Dermis blood vessel endothelial cell (primary cell): ENCODE data around the gene OR1L8. TPM values are rescaled to one million over a fixed set of nuclear protein-coding genes. Genes with fewer than 3 reads are reported as not detected.
A peak's percentile ranks its signal among the peaks of the same experiment; 100 is the strongest.
"Not testable (repeated sequence)": the region's sequence is repeated elsewhere in the genome, so short reads cannot be mapped to it uniquely, and the experiment has no call there.

Experiments used
- DNase-seq: peaks from one replicate; pipeline ENCODE4 v3.0.0; 2010
- total RNA-seq: library from RNA; depleted of rRNA; stranded (reverse); fragments of >200 nt; gene quantifications from 2 replicates; pipeline ENCODE4 v1.2.3, GENCODE V29; 2014

OR1L8 gene, protein sequence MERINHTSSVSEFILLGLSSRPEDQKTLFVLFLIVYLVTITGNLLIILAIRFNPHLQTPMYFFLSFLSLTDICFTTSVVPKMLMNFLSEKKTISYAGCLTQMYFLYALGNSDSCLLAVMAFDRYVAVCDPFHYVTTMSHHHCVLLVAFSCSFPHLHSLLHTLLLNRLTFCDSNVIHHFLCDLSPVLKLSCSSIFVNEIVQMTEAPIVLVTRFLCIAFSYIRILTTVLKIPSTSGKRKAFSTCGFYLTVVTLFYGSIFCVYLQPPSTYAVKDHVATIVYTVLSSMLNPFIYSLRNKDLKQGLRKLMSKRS
- 0.23 TPM in 1 of 2 replicates, not detected in the other for total RNA-seq

DNA sequence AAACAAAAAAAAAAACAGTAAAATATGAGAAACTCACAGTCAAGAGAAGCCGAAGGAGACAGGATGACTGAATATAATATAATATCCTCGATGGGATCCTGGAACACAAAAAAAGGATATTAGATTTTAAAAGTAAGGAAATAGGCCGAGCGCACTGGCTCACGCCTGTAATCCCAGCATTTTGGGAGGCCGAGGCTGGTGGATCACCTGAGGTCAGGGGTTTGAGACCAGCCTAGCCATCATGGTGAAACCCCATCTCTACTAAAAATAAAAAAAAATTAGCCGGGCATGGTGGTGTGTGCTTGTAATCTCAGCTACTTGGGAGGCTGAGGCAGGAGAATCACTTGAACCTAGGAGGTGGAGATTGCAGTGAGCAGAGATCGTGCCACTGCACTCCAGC is at the start of gene OR1L8:
Gene OR1L8 (minus strand): TSS at position 101 of the 400 bp plus-strand sequence. CDS start 14,907 bp downstream, outside the sequence.
- DNase-seq = not testable (repeated sequence)

DNA sequence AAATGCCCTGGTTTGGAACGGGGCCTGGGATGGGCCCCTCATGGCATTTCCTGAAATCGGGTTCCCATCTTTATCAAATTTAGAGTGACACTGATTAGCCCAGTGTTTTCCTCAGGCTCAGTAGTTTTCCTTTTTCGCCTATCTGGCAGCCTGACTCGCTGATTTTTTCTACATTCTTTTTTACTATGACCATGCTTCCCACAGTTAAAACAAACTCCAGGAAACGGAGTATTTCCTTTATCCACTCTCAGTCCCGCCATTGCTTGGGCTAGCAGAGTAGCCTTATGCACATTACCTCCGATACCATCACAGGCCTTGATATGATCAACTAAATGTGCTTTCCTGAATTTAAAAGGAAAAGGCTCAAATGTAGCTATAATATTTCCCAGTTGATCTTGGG is 36.8 kb upstream of the OR1L8 start:
- DNase-seq = peak; percentile 8

DNA sequence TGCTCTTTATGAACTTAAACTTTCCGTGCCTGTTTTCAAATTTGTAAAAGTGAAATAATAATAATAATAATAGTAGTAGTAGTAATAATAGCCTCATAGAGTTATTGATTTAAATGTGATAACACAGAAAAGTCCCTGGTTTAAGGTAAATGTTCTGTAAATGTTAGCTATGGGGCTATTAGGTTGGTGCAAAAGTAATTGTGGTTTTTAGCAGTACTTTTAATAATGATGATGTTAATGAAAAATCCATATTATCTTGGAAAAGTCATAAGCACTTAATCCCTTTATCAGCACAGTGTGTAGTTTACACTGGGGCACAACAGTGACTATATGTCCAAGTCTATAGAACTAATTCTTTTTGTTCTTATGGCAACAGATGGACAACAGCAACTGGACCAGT is 31.2 kb upstream of the OR1L8 start, which contains the start of gene OR1Q1:
Gene OR1Q1 (plus strand): TSS at position 377 of the 400 bp plus-strand sequence. CDS start 0 bp downstream, at position 377.
- DNase-seq = no peak

DNA sequence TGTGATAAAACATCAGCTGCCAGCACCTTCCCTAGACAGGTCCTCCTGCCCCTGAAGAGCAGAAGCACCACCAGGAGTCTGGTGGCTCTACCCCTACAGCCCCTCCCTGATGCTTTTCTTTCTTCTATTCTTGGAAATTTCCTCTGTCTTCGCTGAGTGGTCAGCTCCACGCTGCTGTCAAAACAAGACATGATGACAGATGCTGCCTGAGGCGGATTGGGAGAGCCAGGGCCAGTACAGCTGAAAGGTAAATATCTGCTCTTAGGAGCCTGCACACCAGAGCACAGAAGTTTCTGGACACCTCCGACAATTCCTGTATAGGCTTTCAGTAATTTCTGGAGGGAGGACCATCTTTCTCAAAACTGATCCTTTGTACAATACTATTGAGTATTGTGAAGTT is 26.6 kb upstream of the OR1L8 start:
- DNase-seq = no peak

DNA sequence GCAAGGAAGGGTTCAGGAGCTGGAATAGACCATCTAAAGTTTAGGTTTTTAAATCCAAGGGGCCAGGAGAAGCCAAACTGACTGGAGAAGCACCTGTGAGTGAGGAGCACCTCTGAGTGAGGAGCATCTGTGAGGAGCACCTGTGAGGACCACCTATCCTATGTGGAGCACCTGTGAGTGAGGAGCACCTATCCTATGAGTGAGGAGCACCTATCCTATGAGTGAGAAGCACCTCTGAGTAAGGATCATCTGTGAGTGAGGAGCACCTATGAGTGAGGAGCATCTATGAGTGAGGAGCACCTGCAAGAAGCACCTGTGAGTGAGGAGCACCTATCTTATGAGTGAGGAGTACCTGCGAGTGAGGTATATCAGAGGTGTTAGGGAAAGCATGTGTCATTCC is 23.4 kb upstream of the OR1L8 start:
- DNase-seq = no peak

DNA sequence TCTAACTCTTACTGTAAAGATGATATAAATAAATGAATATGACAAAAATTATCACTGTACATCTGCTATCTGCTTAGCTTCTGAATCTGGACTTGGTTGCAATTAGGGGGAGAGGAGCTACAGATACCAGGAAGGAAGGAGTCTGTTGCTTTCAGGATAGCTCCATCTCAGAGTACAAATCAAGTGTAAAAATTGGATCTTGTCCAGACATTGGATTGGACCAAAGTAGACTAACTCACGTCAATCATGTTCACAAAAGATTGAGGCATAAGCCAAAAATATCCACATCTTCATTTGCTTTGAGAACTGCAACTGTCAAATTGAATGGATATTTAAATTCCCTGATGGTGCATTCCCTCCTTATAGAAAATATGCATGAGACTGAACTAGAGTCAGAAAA is 22.5 kb upstream of the OR1L8 start:
- DNase-seq = no peak

DNA sequence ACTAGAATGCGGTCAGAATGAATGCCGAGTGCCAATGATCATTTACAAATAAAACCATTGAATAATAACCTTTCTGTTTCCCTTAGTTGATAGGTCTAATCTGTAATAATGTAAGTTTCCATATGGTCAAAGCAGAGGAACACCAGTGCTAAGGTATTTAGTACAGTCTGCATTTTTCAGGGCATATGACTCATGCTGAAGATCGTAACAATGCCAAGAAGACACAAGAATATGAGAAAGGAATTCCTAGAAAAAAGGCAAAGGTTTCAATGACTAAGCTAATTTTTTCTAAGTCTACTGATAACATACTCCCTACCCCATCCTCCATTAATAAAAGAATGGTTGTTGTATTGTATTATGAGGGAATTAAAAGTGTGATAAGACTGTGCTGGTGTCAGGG is 2.8 kb downstream of the OR1L8 start:
- peak; percentile 83 for DNase-seq

DNA sequence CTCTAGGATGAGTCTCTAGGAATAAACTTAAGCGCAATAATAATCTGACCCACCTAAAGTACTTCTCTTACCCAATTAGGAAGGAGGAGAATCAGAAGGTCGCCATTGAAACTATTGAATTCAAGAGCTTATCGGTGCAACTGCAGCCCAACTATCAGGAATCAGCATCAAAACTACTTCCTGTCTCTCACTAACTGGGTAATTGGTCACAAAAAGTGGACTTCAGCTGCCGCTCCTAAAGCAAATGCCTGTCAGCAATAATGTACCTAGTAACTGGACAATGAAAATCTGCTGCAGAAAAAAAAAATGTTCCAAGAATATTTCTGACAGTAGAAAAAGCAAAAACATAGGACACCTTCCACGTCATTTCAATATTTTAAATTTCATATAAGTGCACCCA is 3.3 kb downstream of the OR1L8 start:
- peak; percentile 36 for DNase-seq

DNA sequence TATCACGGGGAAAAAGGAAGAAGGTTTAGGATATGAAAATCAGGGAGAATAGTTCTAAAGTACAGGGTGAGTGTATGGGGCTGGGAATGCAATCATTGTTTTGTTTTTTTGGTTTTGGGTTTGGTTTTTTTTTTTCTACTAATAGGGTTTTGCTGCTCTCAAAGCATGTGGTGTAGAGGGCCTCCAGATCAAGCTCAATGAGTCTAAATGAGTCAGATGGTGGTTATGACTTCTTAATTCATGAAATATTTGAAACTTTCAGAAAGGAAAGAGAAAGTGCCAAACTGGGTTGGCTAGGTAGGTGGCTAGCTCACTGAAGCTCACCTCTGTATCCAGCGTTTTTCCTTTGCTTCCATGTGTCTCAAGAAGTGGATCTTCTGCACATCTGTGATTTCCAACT is 10.7 kb downstream of the OR1L8 start:
- no peak for DNase-seq

DNA sequence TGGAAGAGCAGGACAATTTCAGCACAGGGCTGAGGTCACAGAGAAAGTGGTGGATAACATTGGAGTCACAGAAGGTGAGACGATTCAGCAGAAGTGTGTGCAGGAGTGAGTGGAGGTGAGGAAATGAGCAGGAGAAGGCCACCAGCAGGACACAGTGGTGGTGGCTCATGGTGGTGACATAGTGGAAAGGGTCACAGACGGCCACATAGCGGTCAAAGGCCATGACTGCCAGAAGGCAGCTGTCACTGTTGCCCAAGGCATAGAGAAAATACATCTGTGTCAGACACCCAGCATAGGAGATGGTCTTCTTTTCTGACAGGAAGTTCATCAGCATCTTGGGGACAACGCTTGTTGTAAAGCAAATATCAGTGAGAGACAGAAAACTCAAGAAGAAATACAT is 15.3 kb downstream of the OR1L8 start:
- no peak for DNase-seq

DNA sequence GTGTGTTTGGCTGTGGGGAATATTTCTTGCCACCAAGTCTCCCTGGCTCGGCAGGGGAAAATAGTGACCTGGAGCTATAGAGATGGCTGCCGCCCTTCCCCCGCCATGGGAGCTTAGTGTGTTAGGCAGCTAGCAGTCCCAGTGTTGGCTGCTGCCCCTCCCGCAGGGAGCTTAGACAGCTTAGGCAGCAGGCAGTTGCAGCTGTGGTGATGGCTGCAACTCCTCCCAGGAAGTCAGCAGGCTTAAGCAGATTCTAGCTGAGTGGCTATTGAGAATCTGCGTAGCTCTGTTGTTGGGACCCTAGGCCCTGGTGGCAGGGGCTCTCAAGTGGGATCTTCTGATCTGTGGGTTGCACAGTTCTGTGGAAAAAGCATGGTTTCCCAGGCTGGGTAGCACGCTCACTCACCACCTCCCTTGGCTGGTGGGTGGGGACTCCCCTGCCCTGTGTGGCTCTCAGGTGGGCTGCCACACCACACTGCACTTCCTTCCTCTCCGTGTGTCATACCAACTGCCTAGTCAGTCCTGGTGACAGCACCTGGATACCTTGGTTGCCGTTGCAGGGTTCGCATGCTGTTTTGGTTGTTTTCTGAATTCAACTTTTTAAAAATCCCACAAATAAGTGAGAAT is 20.9 kb downstream of the OR1L8 start:
- no peak for DNase-seq

DNA sequence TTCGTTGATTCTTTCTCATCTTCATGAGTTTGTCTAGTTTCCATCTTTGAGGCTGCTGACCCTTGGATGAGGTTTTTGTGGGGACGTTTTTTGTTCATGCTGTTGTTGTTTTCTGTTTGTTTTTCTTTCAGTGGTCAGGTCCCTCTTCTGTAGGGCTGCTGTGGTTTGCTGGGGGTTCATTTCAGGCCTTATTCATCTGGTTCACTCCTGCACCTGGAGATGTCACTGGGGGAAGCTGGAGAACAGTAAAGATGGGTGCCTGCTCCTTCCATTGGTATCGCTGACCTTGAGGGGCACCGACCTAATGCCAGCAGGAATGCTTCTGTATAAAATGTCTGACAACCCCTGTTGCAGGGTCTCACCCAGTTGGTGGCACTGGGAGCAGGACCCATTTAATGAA is 21.7 kb downstream of the OR1L8 start:
- DNase-seq = no peak

DNA sequence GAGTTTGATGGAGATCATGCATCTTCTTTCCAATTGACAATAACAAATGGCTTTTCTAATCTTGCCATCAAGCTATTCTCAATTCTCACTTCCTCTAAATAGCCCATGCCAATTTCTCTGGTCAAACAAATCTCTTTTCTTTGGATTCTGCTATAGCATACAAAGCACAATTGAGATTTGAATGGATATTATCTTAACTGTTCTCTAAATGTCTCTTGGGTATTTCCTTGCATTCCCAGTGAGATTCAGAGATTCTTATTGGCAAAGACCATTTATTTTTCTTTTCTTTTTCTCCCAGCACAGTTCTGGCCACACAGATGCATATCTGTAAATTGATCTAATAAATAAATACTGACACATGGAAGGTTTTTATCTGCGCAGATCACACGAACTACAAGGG is 30.4 kb downstream of the OR1L8 start, which contains the start of gene OR1N2:
Gene OR1N2 (plus strand): TSS at position 301 of the 400 bp plus-strand sequence. CDS start 100 bp downstream, outside the sequence.
- DNase-seq = no peak

DNA sequence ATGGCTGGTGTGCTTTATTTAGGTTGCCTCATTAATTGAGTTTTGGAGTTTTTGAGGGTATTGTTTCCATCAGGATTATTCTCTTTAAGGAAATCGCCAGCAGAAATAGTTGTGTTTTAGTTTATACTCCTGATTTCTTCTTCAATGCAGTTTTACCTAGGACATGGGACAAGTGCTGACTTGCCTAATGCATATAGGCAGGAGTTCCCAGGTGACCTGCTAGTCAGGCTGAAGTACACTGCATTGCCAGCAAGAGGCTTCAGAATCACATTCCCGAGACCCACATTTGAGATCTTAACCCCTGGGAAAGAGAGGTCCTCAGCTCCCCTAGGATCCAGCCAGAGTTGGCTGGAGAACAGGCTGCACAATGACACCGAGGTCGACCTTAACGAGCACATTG is 31.8 kb downstream of the OR1L8 start:
- no peak for DNase-seq

DNA sequence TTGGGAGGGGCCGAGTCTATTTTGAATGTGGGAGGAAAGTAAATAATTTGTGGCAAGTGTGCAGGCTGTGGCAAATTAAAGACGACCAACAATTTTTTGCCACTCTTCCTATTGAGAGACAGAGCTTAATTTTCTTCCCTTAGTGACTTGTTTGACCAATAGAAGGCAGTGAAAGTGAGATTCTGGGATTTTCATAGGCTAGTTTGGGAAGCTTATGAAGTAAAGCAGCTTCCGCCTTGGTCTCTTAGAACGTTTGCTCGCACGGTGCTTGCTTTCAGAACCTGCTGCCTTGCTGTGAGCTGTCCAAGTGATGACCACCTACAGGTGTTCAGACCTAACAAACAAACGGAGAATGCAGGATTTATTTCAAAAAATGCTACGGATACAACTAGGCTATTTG is 37.0 kb downstream of the OR1L8 start:
- no peak for DNase-seq

DNA sequence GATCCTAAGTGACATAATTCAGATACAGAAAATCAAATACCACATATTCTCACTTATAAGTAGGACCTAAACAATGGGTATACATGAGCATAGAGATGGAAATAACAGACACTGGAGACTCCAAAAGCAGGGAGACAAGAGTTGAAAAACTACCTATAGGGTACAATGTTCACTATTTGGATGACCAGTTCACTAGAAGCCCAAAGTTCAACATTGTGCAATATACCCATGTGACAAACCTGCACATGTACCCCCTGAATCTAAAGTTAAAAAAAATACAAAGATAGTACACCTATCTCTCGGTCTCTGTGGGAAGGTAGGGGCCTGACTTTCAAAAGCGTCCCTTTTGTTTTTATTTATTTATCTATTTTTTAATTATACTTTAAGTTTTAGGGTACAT is 44.4 kb downstream of the OR1L8 start:
- DNase-seq = no peak

DNA sequence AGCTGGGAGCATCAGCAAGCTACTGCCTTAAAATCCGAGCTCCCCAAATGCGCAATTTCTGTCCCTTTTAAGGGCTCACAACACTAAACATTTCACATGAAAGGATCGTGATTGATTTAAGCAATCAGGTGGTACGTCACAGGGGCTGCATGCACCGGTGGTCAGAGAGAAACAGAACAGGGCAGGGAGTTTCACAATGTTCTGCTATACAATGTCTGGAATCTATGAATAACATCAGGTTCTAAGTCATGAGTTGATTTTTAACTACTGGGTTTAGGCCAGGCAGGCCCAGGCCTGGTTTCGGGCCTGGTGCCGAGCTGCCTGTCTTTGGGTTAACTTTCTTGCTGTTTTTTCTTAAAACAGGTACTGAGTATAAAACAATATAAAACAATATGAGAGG is 46.1 kb downstream of the OR1L8 start:
- not testable (repeated sequence) for DNase-seq

DNA sequence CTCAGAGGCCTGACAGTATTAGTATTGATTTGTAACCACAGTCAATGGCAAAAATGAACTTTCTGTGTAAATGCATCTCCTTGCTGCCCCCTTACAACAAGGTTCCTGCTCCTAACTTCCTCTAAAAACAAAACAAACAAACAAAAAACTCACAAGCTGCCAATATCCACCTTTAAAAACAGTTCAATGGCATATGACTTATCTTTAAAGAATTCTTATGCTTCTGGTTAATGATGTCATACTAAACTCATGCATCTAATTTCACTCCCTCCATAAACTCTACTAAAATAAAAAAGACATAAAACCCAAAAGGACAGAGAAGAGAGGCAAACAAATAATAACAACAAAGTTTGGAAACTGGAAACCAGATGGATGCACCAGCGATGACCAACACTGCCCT is 47.0 kb downstream of the OR1L8 start:
- DNase-seq = no peak

DNA sequence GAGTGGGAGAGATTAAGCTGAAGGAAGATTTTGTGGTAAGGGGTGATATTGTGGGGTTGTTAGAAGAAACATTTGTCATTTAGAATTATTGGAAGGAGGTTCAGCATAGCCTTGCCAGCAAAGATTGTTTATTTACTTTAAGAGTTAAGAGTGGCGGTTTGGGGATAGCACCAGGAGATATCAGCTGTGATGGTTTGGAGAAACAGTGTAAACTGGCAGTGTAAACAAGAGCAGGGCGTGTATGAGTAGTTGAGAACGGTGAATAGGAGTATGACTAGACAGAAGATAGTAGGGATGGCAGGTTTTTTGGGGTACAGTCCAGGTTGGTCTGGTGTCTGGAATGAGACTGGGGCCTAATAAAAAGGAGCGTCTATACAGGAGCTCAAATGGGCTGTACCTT is 52.0 kb downstream of the OR1L8 start:
- DNase-seq = not testable (repeated sequence)

DNA sequence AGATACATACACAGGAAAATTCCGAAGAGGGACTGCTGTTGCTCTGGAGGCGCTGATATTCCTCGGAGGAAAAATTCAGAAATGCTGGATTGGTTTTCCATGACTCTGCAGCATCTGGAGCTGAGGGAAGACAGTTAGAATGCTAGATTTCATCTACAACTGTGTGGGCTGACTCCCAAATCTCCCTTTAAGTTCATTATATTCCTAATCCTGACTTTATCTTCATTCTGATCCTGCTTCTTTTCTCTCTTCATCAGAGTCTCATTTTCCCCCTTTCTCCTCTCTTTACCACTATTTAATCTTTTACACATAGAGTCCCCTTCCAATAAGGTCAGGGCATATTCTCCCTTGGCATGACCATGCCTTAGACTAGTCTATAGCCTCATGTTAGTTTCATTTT is 56.0 kb downstream of the OR1L8 start, which contains the start of gene OR1N1:
Gene OR1N1 (minus strand): TSS at position 101 of the 400 bp plus-strand sequence. CDS start 0 bp downstream, at position 101.
- DNase-seq = no peak

DNA sequence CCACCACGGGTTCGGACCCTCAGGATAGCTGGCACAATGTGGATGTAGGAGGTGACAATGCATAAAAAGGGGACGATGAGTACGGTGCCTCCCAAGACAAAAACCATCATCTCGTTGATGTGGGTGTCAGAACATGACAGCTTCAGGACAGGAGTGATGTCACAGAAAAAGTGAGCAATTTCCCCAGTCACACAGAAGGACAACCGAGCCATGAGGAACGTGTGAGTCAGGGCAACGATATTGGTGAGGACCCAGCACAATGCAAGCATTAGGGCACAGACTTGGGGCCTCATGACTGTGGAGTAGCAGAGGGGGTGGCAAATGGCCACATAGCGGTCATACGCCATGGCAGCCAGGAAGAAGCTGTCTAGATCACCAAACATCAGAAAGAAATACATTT is 56.6 kb downstream of the OR1L8 start:
- no peak for DNase-seq

DNA sequence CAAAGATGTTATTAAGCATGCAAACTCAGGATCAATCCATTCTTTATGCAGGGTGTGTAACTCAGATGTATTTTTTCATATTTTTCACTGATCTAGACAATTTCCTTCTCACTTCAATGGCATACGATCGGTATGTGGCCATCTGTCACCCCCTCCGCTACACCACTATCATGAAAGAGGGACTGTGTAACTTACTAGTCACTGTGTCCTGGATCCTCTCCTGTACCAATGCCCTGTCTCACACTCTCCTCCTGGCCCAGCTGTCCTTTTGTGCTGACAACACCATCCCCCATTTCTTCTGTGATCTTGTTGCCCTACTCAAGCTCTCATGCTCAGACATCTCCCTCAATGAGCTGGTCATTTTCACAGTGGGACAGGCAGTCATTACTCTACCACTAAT is 63.8 kb downstream of the OR1L8 start:
- no peak for DNase-seq

DNA sequence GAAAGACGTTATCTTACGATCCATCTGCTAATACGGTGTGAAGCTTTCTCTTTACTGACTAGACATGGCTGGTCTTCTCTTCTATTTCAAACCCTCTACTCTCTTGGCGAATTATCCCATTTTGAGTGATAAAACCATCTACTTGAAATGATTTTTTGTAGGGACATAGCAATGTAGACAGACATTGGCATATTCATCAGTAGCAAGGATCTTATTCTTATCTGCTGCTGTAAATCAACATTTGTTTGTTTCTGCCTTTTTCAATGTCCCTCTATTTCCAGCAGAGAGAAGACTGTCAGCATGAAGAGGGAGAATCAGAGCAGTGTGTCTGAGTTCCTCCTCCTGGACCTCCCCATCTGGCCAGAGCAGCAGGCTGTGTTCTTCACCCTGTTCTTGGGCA is 64.3 kb downstream of the OR1L8 start, which contains the start of gene OR1J4:
Gene OR1J4 (plus strand): TSS at position 301 of the 400 bp plus-strand sequence. CDS start 0 bp downstream, at position 301.
- no peak for DNase-seq

DNA sequence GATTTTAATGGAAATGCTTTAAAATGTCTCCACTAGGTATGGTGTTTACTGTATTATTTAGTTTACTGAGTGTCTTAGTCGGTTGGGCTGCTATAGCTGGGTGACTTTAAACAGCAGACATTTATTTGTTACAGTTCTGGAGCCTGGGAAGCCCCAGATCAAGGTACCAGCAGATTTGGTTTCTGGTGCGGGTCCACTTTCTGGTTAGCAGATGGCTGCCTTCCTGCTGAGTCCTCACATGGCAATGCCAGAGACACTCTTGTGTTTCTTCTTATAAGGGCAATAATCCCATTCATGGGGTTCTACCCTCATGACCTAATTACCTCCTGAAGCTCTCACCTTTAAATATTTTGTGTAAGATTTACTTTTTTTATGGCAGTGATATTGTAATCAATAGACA is 65.0 kb downstream of the OR1L8 start:
- DNase-seq = no peak
